Lung (tissue), 4 donors: ENCODE data around the gene USP17L13. TPM values are rescaled to one million over a fixed set of nuclear protein-coding genes. Genes with fewer than 3 reads are reported as not detected.

ENCODE experiments used
- polyA plus RNA-seq, 2 donors: library from polyadenylated mRNA; stranded (reverse); fragments of 200-250 nt; gene quantifications; one replicate each; pipeline ENCODE4 v1.2.1, GENCODE V29; 2013
- total RNA-seq, 2 donors: library from RNA; depleted of rRNA in 1 of 2; stranded (reverse); fragments of >200 nt in 1 of 2; gene quantifications; one replicate each; pipeline ENCODE4 v1.2.1, GENCODE V29; 2014 to 2021
- donor health status: Bipolar disorder and iron deficiency.
- donor health status: healthy.
- donor health status: DM: yes; HTN: yes; CAD: no.

USP17L13 gene
- total and polyA plus RNA-seq, 4 donors: not detected

Other genes starting within 250 kb of the USP17L13 start
- not detected for gene FAM90A26, start 54.5 kb upstream of the USP17L13 start, total RNA-seq
- gene FAM90A26, start 54.5 kb upstream of the USP17L13 start, polyA plus RNA-seq: not detected
- gene USP17L10, start 14.2 kb upstream of the USP17L13 start, total RNA-seq: not detected
- gene USP17L10, start 14.2 kb upstream of the USP17L13 start, polyA plus RNA-seq: not detected
- not detected for gene USP17L11, start 9.5 kb upstream of the USP17L13 start, total RNA-seq
- not detected for gene USP17L11, start 9.5 kb upstream of the USP17L13 start, polyA plus RNA-seq
- gene USP17L12, start 4.7 kb upstream of the USP17L13 start, total RNA-seq: not detected
- not detected for gene USP17L12, start 4.7 kb upstream of the USP17L13 start, polyA plus RNA-seq
- not detected for gene USP17L15, start 9.5 kb downstream of the USP17L13 start, total RNA-seq
- gene USP17L15, start 9.5 kb downstream of the USP17L13 start, polyA plus RNA-seq: not detected
- not detected for gene USP17L17, start 19.0 kb downstream of the USP17L13 start, total RNA-seq
- gene USP17L17, start 19.0 kb downstream of the USP17L13 start, polyA plus RNA-seq: not detected
- gene USP17L18, start 23.7 kb downstream of the USP17L13 start, total RNA-seq: not detected
- gene USP17L18, start 23.7 kb downstream of the USP17L13 start, polyA plus RNA-seq: not detected
- gene USP17L19, start 28.5 kb downstream of the USP17L13 start, total RNA-seq: not detected
- not detected for gene USP17L19, start 28.5 kb downstream of the USP17L13 start, polyA plus RNA-seq
- not detected for gene USP17L20, start 33.2 kb downstream of the USP17L13 start, total RNA-seq
- gene USP17L20, start 33.2 kb downstream of the USP17L13 start, polyA plus RNA-seq: not detected
- not detected for gene USP17L21, start 38.0 kb downstream of the USP17L13 start, total RNA-seq
- not detected for gene USP17L21, start 38.0 kb downstream of the USP17L13 start, polyA plus RNA-seq
- not detected for gene USP17L22, start 42.7 kb downstream of the USP17L13 start, total RNA-seq
- gene USP17L22, start 42.7 kb downstream of the USP17L13 start, polyA plus RNA-seq: not detected
- gene USP17L24, start 100.3 kb downstream of the USP17L13 start, total RNA-seq: not detected
- not detected for gene USP17L24, start 100.3 kb downstream of the USP17L13 start, polyA plus RNA-seq
- gene USP17L25, start 105.0 kb downstream of the USP17L13 start, total RNA-seq: not detected
- gene USP17L25, start 105.0 kb downstream of the USP17L13 start, polyA plus RNA-seq: not detected
- not detected for gene USP17L26, start 109.8 kb downstream of the USP17L13 start, total RNA-seq
- not detected for gene USP17L26, start 109.8 kb downstream of the USP17L13 start, polyA plus RNA-seq
- gene USP17L5, start 114.5 kb downstream of the USP17L13 start, total RNA-seq: not detected
- not detected for gene USP17L5, start 114.5 kb downstream of the USP17L13 start, polyA plus RNA-seq
- gene USP17L27, start 119.3 kb downstream of the USP17L13 start, total RNA-seq: not detected
- gene USP17L27, start 119.3 kb downstream of the USP17L13 start, polyA plus RNA-seq: not detected
- gene USP17L28, start 124.0 kb downstream of the USP17L13 start, total RNA-seq: not detected
- gene USP17L28, start 124.0 kb downstream of the USP17L13 start, polyA plus RNA-seq: not detected
- not detected for gene USP17L29, start 128.7 kb downstream of the USP17L13 start, total RNA-seq
- gene USP17L29, start 128.7 kb downstream of the USP17L13 start, polyA plus RNA-seq: not detected
- not detected for gene USP17L30, start 138.2 kb downstream of the USP17L13 start, total RNA-seq
- gene USP17L30, start 138.2 kb downstream of the USP17L13 start, polyA plus RNA-seq: not detected
- not detected for gene DEFB131A, start 219.5 kb downstream of the USP17L13 start, total RNA-seq
- not detected for gene DEFB131A, start 219.5 kb downstream of the USP17L13 start, polyA plus RNA-seq